ENCODE data around the gene KCNE5.
"Not testable (repeated sequence)": the region's sequence is repeated elsewhere in the genome, so short reads cannot be mapped to it uniquely, and the experiment has no call there.

KCNE5 gene

GRCh38 chrX:109624641-109625616, at the start of gene KCNE5:
KCNE5 (minus strand) TSS chrX:109625172; CDS start chrX:109625020, 152 bp downstream.
- TF ChIP-seq CTCF (IDR thresholded peaks at IDR 0.05), result no peak
- no peak for TF ChIP-seq ZFX (IDR thresholded peaks at IDR 0.05; ENCODE audit: borderline replicate concordance)
- H3K27ac ChIP-seq, result no peak within 1 kb of the TSS

- H3K27ac ChIP-seq, result no peak overlapping the region
- TF ChIP-seq ZFX (IDR thresholded peaks at IDR 0.05; ENCODE audit: borderline replicate concordance) (no peak), CTCF (IDR thresholded peaks at IDR 0.05) (no peak)
These were observed 47.3 kb upstream of the KCNE5 start for GRCh38 chrX:109672239-109672638.

- H3K27ac ChIP-seq, result not testable (repeated sequence)
These were observed 46.2 kb upstream of the KCNE5 start for GRCh38 chrX:109671170-109671569.

GRCh38 chrX:109667986-109668385, 43.0 kb upstream of the KCNE5 start:
- no peak overlapping the region for H3K27ac ChIP-seq
- TF ChIP-seq CTCF (IDR thresholded peaks at IDR 0.05) (no peak), ZFX (IDR thresholded peaks at IDR 0.05; ENCODE audit: borderline replicate concordance) (no peak)

GRCh38 chrX:109660435-109661143, 35.6 kb upstream of the KCNE5 start:
- H3K27ac ChIP-seq, result no peak overlapping the region

GRCh38 chrX:109658391-109658790, 33.4 kb upstream of the KCNE5 start:
- TF ChIP-seq CTCF (IDR thresholded peaks at IDR 0.05) (no peak), ZFX (IDR thresholded peaks at IDR 0.05; ENCODE audit: borderline replicate concordance) (no peak)
- no peak overlapping the region for H3K27ac ChIP-seq

More at GRCh38 chrX:109660435-109661143, 35.6 kb upstream of the KCNE5 start:
- TF ChIP-seq ZFX (IDR thresholded peaks at IDR 0.05; ENCODE audit: borderline replicate concordance) (no peak), CTCF (IDR thresholded peaks at IDR 0.05) (no peak)

- H3K27ac ChIP-seq, result not testable (repeated sequence)
These were observed 32.4 kb upstream of the KCNE5 start for GRCh38 chrX:109657364-109657763.

GRCh38 chrX:109656774-109657173, 31.8 kb upstream of the KCNE5 start:
- TF ChIP-seq ZFX (IDR thresholded peaks at IDR 0.05; ENCODE audit: borderline replicate concordance) (no peak), CTCF (IDR thresholded peaks at IDR 0.05) (no peak)
- no peak overlapping the region for H3K27ac ChIP-seq

All from 22Rv1 (cell line).